ENCODE data around the gene PDE3A. TPM values are rescaled to one million over a fixed set of nuclear protein-coding genes. Genes with fewer than 3 reads are reported as not detected.

The PDE3A gene
- total RNA-seq, 1 experiment from 2014 or later = 0.36 TPM

DNA sequence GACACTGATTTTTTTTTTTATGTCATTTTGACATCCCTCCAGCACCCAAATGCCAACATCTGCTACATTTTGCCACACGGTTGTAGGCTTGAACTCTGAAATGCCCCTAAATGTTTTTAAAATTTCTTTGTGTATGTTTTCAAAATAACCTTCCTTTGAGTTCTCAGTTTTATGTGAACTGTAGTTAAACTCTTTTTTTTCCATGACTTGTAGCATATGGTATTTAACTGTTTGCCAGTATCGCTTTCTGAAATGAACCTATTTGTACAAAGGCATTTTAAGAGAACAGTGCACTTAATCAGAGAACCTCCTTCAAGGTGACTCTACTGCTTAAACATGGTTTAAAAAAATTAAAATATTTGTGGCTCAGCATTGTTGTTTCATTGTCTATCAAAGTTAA is 61.5 kb downstream of the PDE3A start:
- Histone ChIP-seq H3K36me3 (ENCODE audit: control insufficient read depth, insufficient read depth, low read length) (no peaks in the 10 kb centered on the region), H3K4me3 (ENCODE audit: low read depth, low read length) (no peak overlapping the region), H3K4me1 (no peaks in the 10 kb centered on the region), H3K27me3 (replicated peaks; ENCODE audit: control insufficient read depth, insufficient read depth, low read length) (no peaks in the 10 kb centered on the region), H3K9me3 (no peaks in the 10 kb centered on the region)
- BruUV-seq (replicated peaks) = no TSS peak
- Mint-ChIP-seq H3K9me3 (ENCODE audit: unreplicated experiment) (no peaks in the 10 kb centered on the region), H3K4me1 (ENCODE audit: low read depth, unreplicated experiment) (no peaks in the 10 kb centered on the region), H3K4me3 (ENCODE audit: unreplicated experiment) (no peak overlapping the region), H3K36me3 (ENCODE audit: insufficient read depth, unreplicated experiment) (no peaks in the 10 kb centered on the region), H3K27me3 (ENCODE audit: insufficient read depth, unreplicated experiment) (peaks cover 5% of the 10 kb centered on the region), H3K27ac (ENCODE audit: unreplicated experiment) (no peak overlapping the region)
- intact Hi-C loops (cut with micrococcal nuclease; ENCODE audit: unreplicated experiment) = no loop called here
- ChIA-PET POLR2A (no interaction called here), CTCF (no interaction called here)
- TF ChIP-seq, protein P1, sequence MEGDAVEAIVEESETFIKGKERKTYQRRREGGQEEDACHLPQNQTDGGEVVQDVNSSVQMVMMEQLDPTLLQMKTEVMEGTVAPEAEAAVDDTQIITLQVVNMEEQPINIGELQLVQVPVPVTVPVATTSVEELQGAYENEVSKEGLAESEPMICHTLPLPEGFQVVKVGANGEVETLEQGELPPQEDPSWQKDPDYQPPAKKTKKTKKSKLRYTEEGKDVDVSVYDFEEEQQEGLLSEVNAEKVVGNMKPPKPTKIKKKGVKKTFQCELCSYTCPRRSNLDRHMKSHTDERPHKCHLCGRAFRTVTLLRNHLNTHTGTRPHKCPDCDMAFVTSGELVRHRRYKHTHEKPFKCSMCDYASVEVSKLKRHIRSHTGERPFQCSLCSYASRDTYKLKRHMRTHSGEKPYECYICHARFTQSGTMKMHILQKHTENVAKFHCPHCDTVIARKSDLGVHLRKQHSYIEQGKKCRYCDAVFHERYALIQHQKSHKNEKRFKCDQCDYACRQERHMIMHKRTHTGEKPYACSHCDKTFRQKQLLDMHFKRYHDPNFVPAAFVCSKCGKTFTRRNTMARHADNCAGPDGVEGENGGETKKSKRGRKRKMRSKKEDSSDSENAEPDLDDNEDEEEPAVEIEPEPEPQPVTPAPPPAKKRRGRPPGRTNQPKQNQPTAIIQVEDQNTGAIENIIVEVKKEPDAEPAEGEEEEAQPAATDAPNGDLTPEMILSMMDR (IDR thresholded peaks at IDR 0.05; ENCODE audit: insufficient read depth in 1 of 2, low read depth in 1 of 2, low read length in 1 of 2, severe bottlenecking in 1 of 2, unreplicated experiment in 1 of 2) = no peak
- no peak for DNase-seq

DNA sequence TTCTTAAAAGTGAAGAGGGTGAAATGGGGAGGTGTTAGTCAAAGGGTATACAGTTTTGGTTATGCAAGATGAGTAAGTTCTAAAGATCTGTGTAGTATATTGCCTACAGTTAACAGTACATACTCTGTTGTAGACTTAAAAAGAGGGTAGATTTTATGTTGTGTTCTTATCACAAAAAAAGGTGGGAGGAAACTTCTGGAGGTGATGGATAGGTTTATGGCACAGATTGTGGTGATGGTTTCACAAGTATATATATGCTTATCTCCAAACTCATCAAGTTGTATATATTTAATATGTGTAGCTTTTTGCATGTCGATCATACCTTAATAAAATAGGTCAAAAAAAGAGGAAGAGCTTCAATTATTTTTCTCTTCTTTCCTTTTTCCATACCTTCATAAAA is 64.0 kb downstream of the PDE3A start:
- Histone ChIP-seq H3K9me3 (no peaks in the 10 kb centered on the region), H3K36me3 (ENCODE audit: control insufficient read depth, insufficient read depth, low read length) (no peaks in the 10 kb centered on the region), H3K27me3 (replicated peaks; ENCODE audit: control insufficient read depth, insufficient read depth, low read length) (no peaks in the 10 kb centered on the region), H3K4me1 (no peaks in the 10 kb centered on the region), H3K4me3 (ENCODE audit: low read depth, low read length) (no peak overlapping the region)
- TF ChIP-seq, protein P1 (IDR thresholded peaks at IDR 0.05; ENCODE audit: insufficient read depth in 1 of 2, low read depth in 1 of 2, low read length in 1 of 2, severe bottlenecking in 1 of 2, unreplicated experiment in 1 of 2) = no peak
- CTCF ChIA-PET = no interaction called here
- Mint-ChIP-seq H3K27ac (ENCODE audit: unreplicated experiment) (no peak overlapping the region), H3K27me3 (ENCODE audit: insufficient read depth, unreplicated experiment) (peaks cover 5% of the 10 kb centered on the region), H3K4me3 (ENCODE audit: unreplicated experiment) (no peak overlapping the region), H3K36me3 (ENCODE audit: insufficient read depth, unreplicated experiment) (no peaks in the 10 kb centered on the region), H3K4me1 (ENCODE audit: low read depth, unreplicated experiment) (no peaks in the 10 kb centered on the region), H3K9me3 (ENCODE audit: unreplicated experiment) (no peaks in the 10 kb centered on the region)
- POLR2A ChIA-PET = no interaction called here
- no TSS peak for BruUV-seq (replicated peaks)
- intact Hi-C loops (cut with micrococcal nuclease; ENCODE audit: unreplicated experiment) = no loop called here
- no peak for DNase-seq

DNA sequence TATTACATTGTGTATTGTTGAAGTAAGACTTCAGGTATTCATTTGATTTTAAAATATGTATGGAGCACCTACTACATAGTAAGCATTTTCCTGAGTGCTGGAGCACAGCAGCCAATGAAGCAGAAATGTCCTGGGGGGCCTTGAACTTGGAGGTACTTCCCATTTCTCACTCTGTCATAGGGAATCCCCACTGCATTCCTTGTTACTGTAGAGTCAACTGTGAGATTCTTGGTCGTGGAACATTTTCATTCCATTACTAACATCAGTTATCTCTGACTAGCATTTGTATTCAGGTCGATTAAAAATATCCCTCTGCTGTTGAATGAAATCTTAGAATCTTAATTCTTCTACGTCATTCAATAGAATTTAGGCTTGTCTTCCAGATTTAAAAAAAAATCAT is 66.7 kb downstream of the PDE3A start:
- no peak overlapping the region for H3K27ac Mint-ChIP-seq (ENCODE audit: unreplicated experiment)
- H3K9me3 Mint-ChIP-seq (ENCODE audit: unreplicated experiment) = no peaks in the 10 kb centered on the region
- no peak overlapping the region for H3K4me3 Mint-ChIP-seq (ENCODE audit: unreplicated experiment)
- no peaks in the 10 kb centered on the region for H3K4me1 Mint-ChIP-seq (ENCODE audit: low read depth, unreplicated experiment)
- Histone ChIP-seq H3K4me1 (no peaks in the 10 kb centered on the region), H3K27me3 (replicated peaks; ENCODE audit: control insufficient read depth, insufficient read depth, low read length) (no peaks in the 10 kb centered on the region), H3K4me3 (ENCODE audit: low read depth, low read length) (no peak overlapping the region), H3K36me3 (ENCODE audit: control insufficient read depth, insufficient read depth, low read length) (no peaks in the 10 kb centered on the region), H3K9me3 (no peaks in the 10 kb centered on the region)
- BruUV-seq (replicated peaks) = no TSS peak
- ChIA-PET POLR2A (no interaction called here), CTCF (no interaction called here)
- DNase-seq = no peak
- intact Hi-C loops (cut with micrococcal nuclease; ENCODE audit: unreplicated experiment) = no loop called here
- TF ChIP-seq, protein P1 (IDR thresholded peaks at IDR 0.05; ENCODE audit: insufficient read depth in 1 of 2, low read depth in 1 of 2, low read length in 1 of 2, severe bottlenecking in 1 of 2, unreplicated experiment in 1 of 2) = no peak
- H3K36me3 Mint-ChIP-seq (ENCODE audit: insufficient read depth, unreplicated experiment) = no peaks in the 10 kb centered on the region
- peaks cover 5% of the 10 kb centered on the region for H3K27me3 Mint-ChIP-seq (ENCODE audit: insufficient read depth, unreplicated experiment)
